Measurements from ENCODE around the gene CDK5. TPM values are rescaled to one million over a fixed set of nuclear protein-coding genes. Genes with fewer than 3 reads are reported as not detected.

Gene CDK5
- total and polyA plus RNA-seq, 3 experiments from 2014 or later: 14.3 to 23.2 (median 20.5) TPM

GRCh38 chr7:151066273-151066974, 8.7 kb upstream of the CDK5 start:
- no peaks in the 10 kb centered on the region for H3K27me3 ChIP-seq (ENCODE audit: insufficient read depth, low read length, poor library complexity, severe bottlenecking)
- peaks cover 11% of the 10 kb centered on the region for H3K36me3 ChIP-seq (ENCODE audit: insufficient read depth, low read length)
- CTCF ChIA-PET: no interaction called here

GRCh38 chr7:151065516-151065915, 7.8 kb upstream of the CDK5 start:
- Mint-ChIP-seq H3K27me3 (no peaks in the 10 kb centered on the region), H3K9me3 (no peaks in the 10 kb centered on the region), H3K4me1 (peaks cover 7 to 16% (median 13%) of the 10 kb centered on the region in 3 donors), H3K4me3 (no peak overlapping the region), H3K27ac (peak overlapping the region in 3 of 8 donors; percentile 17 to 84 (median 77)), H3K36me3 (peaks cover 3 to 59% (median 4%) of the 10 kb centered on the region in 3 donors)
- Histone ChIP-seq H3K4me3 (ENCODE audit: low read length) (no peak overlapping the region), H3K36me3 (ENCODE audit: insufficient read depth, low read length) (peaks cover 11% of the 10 kb centered on the region), H3K9me3 (ENCODE audit: low read length) (no peaks in the 10 kb centered on the region), H3K27me3 (ENCODE audit: insufficient read depth, low read length, poor library complexity, severe bottlenecking) (no peaks in the 10 kb centered on the region), H3K27ac (ENCODE audit: low read depth, low read length) (no peak overlapping the region), H3K4me1 (ENCODE audit: insufficient read depth, low read length) (peaks cover 10% of the 10 kb centered on the region)
- POLR2A ChIA-PET: no interaction called here
- CTCF ChIA-PET: no interaction called here
- DNase-seq: no peak

More at GRCh38 chr7:151066273-151066974, 8.7 kb upstream of the CDK5 start:
- Histone ChIP-seq H3K27ac (ENCODE audit: low read depth, low read length) (no peak overlapping the region), H3K9me3 (ENCODE audit: low read length) (no peaks in the 10 kb centered on the region), H3K4me3 (ENCODE audit: low read length) (no peak overlapping the region), H3K4me1 (ENCODE audit: insufficient read depth, low read length) (peaks cover under 1% of the 10 kb centered on the region)
- POLR2A ChIA-PET: interaction anchor here (0.8 kb wide), 1 partner anchor 17 kb away, joined by 3 read pairs; the partner anchor contains the start of gene TMUB1
- H3K4me1 Mint-ChIP-seq: peaks cover 1 to 7% (median 5%) of the 10 kb centered on the region in 3 donors
- no peaks in the 10 kb centered on the region for H3K9me3 Mint-ChIP-seq
- peak overlapping the region in 1 of 8 donors; percentile 57 for H3K27ac Mint-ChIP-seq
- no peaks in the 10 kb centered on the region for H3K27me3 Mint-ChIP-seq
- peaks cover 3 to 66% (median 4%) of the 10 kb centered on the region in 3 donors for H3K36me3 Mint-ChIP-seq
- no peak overlapping the region for H3K4me3 Mint-ChIP-seq
- DNase-seq: no peak

- POLR2A ChIA-PET: no interaction called here
- Histone ChIP-seq H3K36me3 (ENCODE audit: insufficient read depth, low read length) (peaks cover 11% of the 10 kb centered on the region), H3K9me3 (ENCODE audit: low read length) (no peaks in the 10 kb centered on the region), H3K27me3 (ENCODE audit: insufficient read depth, low read length, poor library complexity, severe bottlenecking) (no peaks in the 10 kb centered on the region), H3K4me1 (ENCODE audit: insufficient read depth, low read length) (peaks cover 15% of the 10 kb centered on the region), H3K27ac (ENCODE audit: low read depth, low read length) (no peak overlapping the region), H3K4me3 (ENCODE audit: low read length) (no peak overlapping the region)
- Mint-ChIP-seq H3K27ac (no peak overlapping the region), H3K9me3 (no peaks in the 10 kb centered on the region), H3K4me1 (peaks cover 10 to 22% (median 17%) of the 10 kb centered on the region in 3 donors), H3K36me3 (peaks cover 3 to 54% (median 4%) of the 10 kb centered on the region in 3 donors), H3K4me3 (no peak overlapping the region), H3K27me3 (no peaks in the 10 kb centered on the region)
- CTCF ChIA-PET: no interaction called here
- no peak for DNase-seq
These were observed 7.3 kb upstream of the CDK5 start for GRCh38 chr7:151064993-151065392.

- ChIA-PET CTCF (no interaction called here), POLR2A (no interaction called here)
- Histone ChIP-seq H3K4me3 (ENCODE audit: low read length) (no peak overlapping the region), H3K9me3 (ENCODE audit: low read length) (no peaks in the 10 kb centered on the region), H3K4me1 (ENCODE audit: insufficient read depth, low read length) (peaks cover 15% of the 10 kb centered on the region), H3K27ac (ENCODE audit: low read depth, low read length) (no peak overlapping the region), H3K36me3 (ENCODE audit: insufficient read depth, low read length) (peaks cover 11% of the 10 kb centered on the region), H3K27me3 (ENCODE audit: insufficient read depth, low read length, poor library complexity, severe bottlenecking) (no peaks in the 10 kb centered on the region)
- H3K36me3 Mint-ChIP-seq: peaks cover 3 to 48% (median 4%) of the 10 kb centered on the region in 3 donors
- H3K4me1 Mint-ChIP-seq: peaks cover 10 to 22% (median 17%) of the 10 kb centered on the region in 3 donors
- DNase-seq: no peak
- no peak overlapping the region for H3K4me3 Mint-ChIP-seq
- no peaks in the 10 kb centered on the region for H3K9me3 Mint-ChIP-seq
- H3K27ac Mint-ChIP-seq: peak overlapping the region in 1 of 8 donors; percentile 10
- no peaks in the 10 kb centered on the region for H3K27me3 Mint-ChIP-seq
These were observed 6.8 kb upstream of the CDK5 start for GRCh38 chr7:151064454-151064853.

GRCh38 chr7:151063212-151063561, 5.5 kb upstream of the CDK5 start:
- Histone ChIP-seq H3K4me3 (ENCODE audit: low read length) (no peak overlapping the region), H3K27ac (ENCODE audit: low read depth, low read length) (no peak overlapping the region), H3K9me3 (ENCODE audit: low read length) (no peaks in the 10 kb centered on the region), H3K4me1 (ENCODE audit: insufficient read depth, low read length) (peaks cover 26% of the 10 kb centered on the region), H3K36me3 (ENCODE audit: insufficient read depth, low read length) (peaks cover 11% of the 10 kb centered on the region), H3K27me3 (ENCODE audit: insufficient read depth, low read length, poor library complexity, severe bottlenecking) (no peaks in the 10 kb centered on the region)
- POLR2A ChIA-PET: no interaction called here
- CTCF ChIA-PET: interaction anchor here (3.8 kb wide), 1 partner anchor 47 kb away, joined by 19 read pairs; no protein-coding TSS in a partner anchor
- no peak for DNase-seq
- Mint-ChIP-seq H3K4me1 (peaks cover 17 to 32% (median 26%) of the 10 kb centered on the region in 3 donors), H3K27me3 (no peaks in the 10 kb centered on the region), H3K27ac (no peak overlapping the region), H3K4me3 (peak overlapping the region in 2 of 7 donors; percentile 37 to 56), H3K9me3 (no peaks in the 10 kb centered on the region), H3K36me3 (peaks cover 0 to 45% (median 0%) of the 10 kb centered on the region in 3 donors)

- H3K27me3 ChIP-seq (ENCODE audit: insufficient read depth, low read length, poor library complexity, severe bottlenecking): no peaks in the 10 kb centered on the region
- Mint-ChIP-seq H3K27ac (no peak overlapping the region), H3K4me1 (peaks cover 17 to 36% (median 27%) of the 10 kb centered on the region in 3 donors), H3K27me3 (no peaks in the 10 kb centered on the region), H3K4me3 (no peak overlapping the region), H3K9me3 (no peaks in the 10 kb centered on the region), H3K36me3 (peaks cover 0 to 41% (median 0%) of the 10 kb centered on the region in 3 donors)
- H3K4me1 ChIP-seq (ENCODE audit: insufficient read depth, low read length): peaks cover 27% of the 10 kb centered on the region
- H3K36me3 ChIP-seq (ENCODE audit: insufficient read depth, low read length): peaks cover 11% of the 10 kb centered on the region
- peak overlapping the region; percentile 91 for H3K27ac ChIP-seq (ENCODE audit: low read depth, low read length)
- no peak overlapping the region for H3K4me3 ChIP-seq (ENCODE audit: low read length)
- ChIA-PET CTCF (interaction anchor here (3.8 kb wide), 1 partner anchor 48 kb away, joined by 19 read pairs; no protein-coding TSS in a partner anchor), POLR2A (interaction anchor here (0.6 kb wide), 1 partner anchor 44 kb away, joined by 3 read pairs; no protein-coding TSS in a partner anchor)
- DNase-seq: no peak
- no peaks in the 10 kb centered on the region for H3K9me3 ChIP-seq (ENCODE audit: low read length)
These were observed 4.9 kb upstream of the CDK5 start for GRCh38 chr7:151062399-151063211.

GRCh38 chr7:151062111-151062398, 4.4 kb upstream of the CDK5 start:
- CTCF ChIA-PET: interaction anchor here (0.9 to 3.8 kb wide), 2 partner anchors 44 to 49 kb away, joined by 4 to 19 read pairs; no protein-coding TSS in a partner anchor
- Histone ChIP-seq H3K27me3 (ENCODE audit: insufficient read depth, low read length, poor library complexity, severe bottlenecking) (no peaks in the 10 kb centered on the region), H3K9me3 (ENCODE audit: low read length) (no peaks in the 10 kb centered on the region), H3K36me3 (ENCODE audit: insufficient read depth, low read length) (peaks cover 11% of the 10 kb centered on the region), H3K4me3 (ENCODE audit: low read length) (no peak overlapping the region), H3K4me1 (ENCODE audit: insufficient read depth, low read length) (peaks cover 32% of the 10 kb centered on the region), H3K27ac (ENCODE audit: low read depth, low read length) (peak overlapping the region; percentile 91)
- POLR2A ChIA-PET: no interaction called here
- H3K27me3 Mint-ChIP-seq: no peaks in the 10 kb centered on the region
- H3K27ac Mint-ChIP-seq: no peak overlapping the region
- DNase-seq: no peak
- H3K4me3 Mint-ChIP-seq: peak overlapping the region in 3 of 7 donors; percentile 45 to 77 (median 65)
- no peaks in the 10 kb centered on the region for H3K9me3 Mint-ChIP-seq
- H3K4me1 Mint-ChIP-seq: peaks cover 22 to 41% (median 32%) of the 10 kb centered on the region in 3 donors
- peaks cover 0 to 37% (median 0%) of the 10 kb centered on the region in 3 donors for H3K36me3 Mint-ChIP-seq
